Liver (tissue), 9 donors: ENCODE results near the gene ZFYVE28. TPM values are rescaled to one million over a fixed set of nuclear protein-coding genes. Genes with fewer than 3 reads are reported as not detected.

ENCODE experiments used
- DNase-seq: peaks from one replicate; pipeline ENCODE4 v3.0.0-alpha.2; 2017; ENCODE audit warnings: low spot score
- H3K27ac ChIP-seq, 2 donors: one replicate each; pipeline ENCODE4 v1.7.0; 2013; ENCODE audit warnings: inconsistent platforms in 2 of 2, low read length in 2 of 2, control low read depth in 1 of 2, low read depth in 1 of 2, mild to moderate bottlenecking in 1 of 2
- H3K27me3 ChIP-seq, 4 donors: one replicate each; pipeline versions ENCODE4 v1.6.1 to v1.7.0; 2013; ENCODE audit warnings: low read length in 3 of 4, inconsistent platforms in 1 of 4, mild to moderate bottlenecking in 1 of 4, moderate library complexity in 1 of 4; ENCODE audit not compliant: control insufficient read depth in 4 of 4, insufficient read depth in 4 of 4
- H3K36me3 ChIP-seq, 4 donors: one replicate each; pipeline versions ENCODE4 v1.6.1 to v1.7.0; 2013; ENCODE audit warnings: low read length in 3 of 4, mild to moderate bottlenecking in 3 of 4, low read depth in 1 of 4, moderate library complexity in 1 of 4; ENCODE audit not compliant: control insufficient read depth in 4 of 4, insufficient read depth in 3 of 4
- H3K4me1 ChIP-seq, 4 donors: one replicate each; pipeline versions ENCODE4 v1.6.1 to v1.7.0; 2013; ENCODE audit warnings: low read length in 3 of 4, mild to moderate bottlenecking in 3 of 4, moderate library complexity in 1 of 4; ENCODE audit not compliant: control insufficient read depth in 4 of 4, insufficient read depth in 4 of 4
- H3K4me3 ChIP-seq, 3 donors: one replicate each; pipeline versions ENCODE4 v1.6.1 to v1.7.0; 2013; ENCODE audit warnings: low read length in 3 of 3, control low read depth in 1 of 3, low read depth in 1 of 3, mild to moderate bottlenecking in 1 of 3
- H3K9ac ChIP-seq, 2 donors: one replicate each; pipeline ENCODE4 v1.7.0; 2013; ENCODE audit warnings: low read length in 2 of 2, mild to moderate bottlenecking in 2 of 2, moderate library complexity in 2 of 2, control low read depth in 1 of 2, low read depth in 1 of 2
- H3K9me3 ChIP-seq, 4 donors: one replicate each; pipeline versions ENCODE4 v1.6.1 to v1.7.0; 2013; ENCODE audit warnings: low read length in 3 of 4; ENCODE audit not compliant: control insufficient read depth in 4 of 4
- ATF3 ChIP-seq: IDR thresholded peaks from 2 replicates; pipeline ENCODE4 v1.6.1; 2016; ENCODE audit warnings: antibody characterized with exemption
- CTCF ChIP-seq: fragments of 150-350 bp; IDR thresholded peaks from 2 replicates; pipeline ENCODE4 v1.5.1; 2017; ENCODE audit warnings: improper control_type of control experiment, low read depth, low read length; ENCODE audit not compliant: missing input control
- FOXA1 ChIP-seq: IDR thresholded peaks from 2 replicates; pipeline ENCODE4 v1.6.1; 2016; ENCODE audit warnings: antibody characterized with exemption
- FOXA2 ChIP-seq: IDR thresholded peaks from 2 replicates; pipeline ENCODE4 v1.6.1; 2016; ENCODE audit warnings: antibody characterized with exemption
- HNF4A ChIP-seq, 2 donors: conservative IDR thresholded peaks; 2 replicates each; pipeline ENCODE4 v1.6.1; 2016; ENCODE audit warnings: antibody characterized with exemption in 2 of 2, mild to moderate bottlenecking in 2 of 2
- HNF4G ChIP-seq: IDR thresholded peaks from 2 replicates; pipeline ENCODE4 v1.6.1; 2016; ENCODE audit warnings: antibody characterized with exemption
- JUND ChIP-seq, 2 donors: IDR thresholded peaks; 2 replicates each; pipeline ENCODE4 v1.6.1; 2016; ENCODE audit warnings: antibody characterized with exemption in 2 of 2
- NR2F2 ChIP-seq: IDR thresholded peaks from 2 replicates; pipeline ENCODE4 v1.6.1; 2016; ENCODE audit warnings: antibody characterized with exemption
- REST ChIP-seq: IDR thresholded peaks from 2 replicates; pipeline ENCODE4 v1.6.1; 2016; ENCODE audit warnings: antibody characterized with exemption, mild to moderate bottlenecking
- RXRA ChIP-seq, 2 donors: IDR thresholded peaks; 2 replicates each; pipeline ENCODE4 v1.6.1; 2017 to 2018; ENCODE audit warnings: antibody characterized with exemption in 2 of 2, mild to moderate bottlenecking in 1 of 2
- SP1 ChIP-seq: IDR thresholded peaks from 2 replicates; pipeline ENCODE4 v1.6.1; 2018; ENCODE audit warnings: antibody characterized with exemption, mild to moderate bottlenecking
- WGBS: extraction: QIAGEN DNeasy Blood & Tissue Kit; methylation state at CpG from one replicate; pipeline ENCODE4 v1.1.7; 2013; 5-methylcytosine and 5-hydroxymethylcytosine counted together
- polyA plus RNA-seq, 2 donors: library from polyadenylated mRNA; stranded (reverse) in 1 of 2; unstranded in 1 of 2; fragments of 200-250 nt in 1 of 2; fragments of >200 nt in 1 of 2; fragmentation: Nextera tagmentation in 1 of 2; extraction: Ambion mirVana in 1 of 2; gene quantifications; one replicate each; pipeline versions ENCODE4 v1.2.1 to v1.2.3, GENCODE V29; 2013 to 2015
- total RNA-seq, 2 donors: library from RNA; depleted of rRNA; stranded (reverse); fragments of >200 nt; gene quantifications; one replicate each; pipeline ENCODE4 v1.2.3, GENCODE V29; 2014
- donor health status: healthy.
- donor health status: healthy.
- donor health status: healthy.
- donor health status: healthy.
- donor health status: healthy.

The ZFYVE28 gene
- total and polyA plus RNA-seq, 4 donors = 2.0 to 6.1 (median 2.7) TPM

- Histone ChIP-seq H3K36me3 (peaks cover 0 to 1% (median 0%) of the 10 kb centered on the region in 4 donors), H3K4me3 (no peak overlapping the region), H3K9me3 (no peaks in the 10 kb centered on the region), H3K4me1 (peaks cover 2 to 7% (median 5%) of the 10 kb centered on the region in 4 donors), H3K27me3 (no peaks in the 10 kb centered on the region), H3K9ac (no peak overlapping the region), H3K27ac (no peak overlapping the region)
- DNase-seq = no peak
- no peak for TF ChIP-seq HNF4G
- no peak for TF ChIP-seq RXRA (IDR thresholded peaks at IDR 0.05)
- no peak for TF ChIP-seq FOXA2
- WGBS = 88% methylated on average over 7 of the region's 7 CpGs
Observed at GRCh38 chr4:2406920-2407319, 11.5 kb downstream of the ZFYVE28 start.

GRCh38 chr4:2406406-2406805 is 12.0 kb downstream of the ZFYVE28 start:
- Histone ChIP-seq H3K9ac (no peak overlapping the region), H3K4me3 (no peak overlapping the region), H3K36me3 (peaks cover 0 to 1% (median 0%) of the 10 kb centered on the region in 4 donors), H3K4me1 (peaks cover 2 to 10% (median 6%) of the 10 kb centered on the region in 4 donors), H3K9me3 (no peaks in the 10 kb centered on the region), H3K27ac (no peak overlapping the region), H3K27me3 (no peaks in the 10 kb centered on the region)
- DNase-seq = no peak
- WGBS = 87% methylated on average over 10 of the region's 10 CpGs
- no peak for TF ChIP-seq JUND (IDR thresholded peaks at IDR 0.05)

GRCh38 chr4:2402941-2403340 is 15.5 kb downstream of the ZFYVE28 start:
- H3K9me3 ChIP-seq = no peaks in the 10 kb centered on the region
- TF ChIP-seq REST (no peak), HNF4A (conservative IDR thresholded peaks at IDR 0.05) (no peak), NR2F2 (peak; percentile 80), CTCF (no peak), HNF4G (no peak), SP1 (no peak), ATF3 (no peak), FOXA1 (no peak)
- 76% methylated on average over 7 of the region's 7 CpGs for WGBS
- H3K4me1 ChIP-seq = peaks cover 2 to 10% (median 6%) of the 10 kb centered on the region in 4 donors
- no peaks in the 10 kb centered on the region for H3K27me3 ChIP-seq
- H3K9ac ChIP-seq = no peak overlapping the region
- no peak for DNase-seq
- peaks cover 0 to 1% (median 0%) of the 10 kb centered on the region in 4 donors for H3K36me3 ChIP-seq
- H3K27ac ChIP-seq = no peak overlapping the region
- H3K4me3 ChIP-seq = no peak overlapping the region
